ENCODE data around the gene TSEN15. TPM values are rescaled to one million over a fixed set of nuclear protein-coding genes. Genes with fewer than 3 reads are reported as not detected.
A peak's percentile ranks its signal among the peaks of the same experiment; 100 is the strongest.

The TSEN15 gene
- total and polyA plus RNA-seq, 2 of the 13 experiments (the other 11 are each of a cell fraction or from before 2014, with no cell fraction given): 25.6 to 35.8 TPM

DNA sequence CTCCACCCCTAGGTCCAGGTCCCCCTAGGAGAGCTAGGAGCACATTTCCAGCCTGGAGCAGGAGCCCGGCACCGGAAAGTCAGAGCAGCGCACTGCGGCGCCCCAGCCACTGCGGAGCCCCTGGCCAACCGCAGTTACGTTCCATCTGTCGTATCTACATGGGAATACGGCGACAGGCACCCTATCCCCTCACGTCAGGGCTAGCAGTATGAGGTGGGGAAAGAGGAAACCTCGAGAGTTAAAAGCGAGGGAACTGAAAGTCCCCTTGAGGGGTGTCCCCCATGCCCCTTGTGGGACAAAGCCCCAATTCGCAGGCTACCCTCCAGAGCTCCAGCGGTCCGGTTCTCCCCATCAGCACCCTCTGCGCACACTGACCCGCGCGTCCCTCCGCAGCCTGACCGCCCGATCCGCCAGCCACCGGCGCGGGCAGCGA, 15.0 kb upstream of the TSEN15 start:
- intact Hi-C loops (cut with micrococcal nuclease; ENCODE audit: unreplicated experiment) (loop anchor here (5.0 to 10.0 kb wide), 2 partner anchors 39 to 192 kb away; no protein-coding TSS in a partner anchor), in situ Hi-C loops (cut with HindIII; ENCODE audit: extremely low pct_ligation_motif_present, low pct_unique_long_range_greater_than_20kb) (no loop called here)
- POLR2A ChIA-PET: interaction anchor here (0.6 to 1.6 kb wide), 3 partner anchors 13 to 40 kb away, joined by 3 to 17 read pairs (median 3); partner anchors contain the start of gene TSEN15
- Histone ChIP-seq H3K27ac (ENCODE audit: extremely low read length, insufficient read depth, low read length) (no peak overlapping the region), H3K4me2 (ENCODE audit: low read depth, low read length) (peak overlapping the region; percentile 73), H4K20me1 (ENCODE audit: insufficient read depth, low read length) (no peaks in the 10 kb centered on the region), H3K9me3 (ENCODE audit: low read length) (no peaks in the 10 kb centered on the region), H3K4me1 (ENCODE audit: insufficient read depth, low read length) (peaks cover 31% of the 10 kb centered on the region), H2AFZ (ENCODE audit: low read length) (no peak overlapping the region), H3K4me3 (replicated peaks in 1 of 3; ENCODE audit: insufficient read depth in 1 of 3, low read depth in 2 of 3, low read length in 3 of 3) (peak overlapping the region; percentile 41 to 74 (median 66); a peak in 5 of 6 replicates), H3K36me3 (replicated peaks in 1 of 2; ENCODE audit: control insufficient read depth in 1 of 2, insufficient read depth in 2 of 2, low read length in 2 of 2) (no peaks in the 10 kb centered on the region), H3K9ac (ENCODE audit: insufficient read depth, low read depth, low read length) (peak overlapping the region; percentile 7; the same call in 1 of the 2 replicates), H3K27me3 (ENCODE audit: control insufficient read depth in 1 of 2, insufficient read depth in 2 of 2, low read length in 2 of 2) (peaks cover 1 to 51% of the 10 kb centered on the region in 2 experiments; a peak in 4 of 5 replicates), H3K79me2 (ENCODE audit: insufficient read depth, low read length) (no peaks in the 10 kb centered on the region)
- FAIRE-seq (no peak), ATAC-seq (peak; percentile 85), DNase-seq (ENCODE audit: low spot score) (peak; percentile 42)
- CTCF ChIA-PET (ENCODE audit: low intra/inter-chr PET ratio, low total read pairs): no interaction called here
- no TSS peak for BruUV-seq (replicated peaks)
- WGBS (ENCODE audit: low lambda C conversion rate): 3% methylated on average over 15 of the region's 29 CpGs
- no peak for TF ChIP-seq ZNF496 (CRISPR knock-in tag; IDR thresholded peaks at IDR 0.05; ENCODE audit: insufficient replicate concordance)
- TF ChIP-seq HHEX (CRISPR knock-in tag; IDR thresholded peaks at IDR 0.05): no peak
- peak; percentile 12; the same call in 1 of the 2 replicates for TF ChIP-seq ZSCAN9 (CRISPR knock-in tag; IDR thresholded peaks at IDR 0.05; ENCODE audit: borderline replicate concordance)
- TF ChIP-seq FOXK1 (CRISPR knock-in tag; IDR thresholded peaks at IDR 0.05; ENCODE audit: borderline replicate concordance, low read depth): no peak
- TF ChIP-seq ZNF3 (CRISPR knock-in tag; IDR thresholded peaks at IDR 0.05): no peak
- TF ChIP-seq, protein P1, sequence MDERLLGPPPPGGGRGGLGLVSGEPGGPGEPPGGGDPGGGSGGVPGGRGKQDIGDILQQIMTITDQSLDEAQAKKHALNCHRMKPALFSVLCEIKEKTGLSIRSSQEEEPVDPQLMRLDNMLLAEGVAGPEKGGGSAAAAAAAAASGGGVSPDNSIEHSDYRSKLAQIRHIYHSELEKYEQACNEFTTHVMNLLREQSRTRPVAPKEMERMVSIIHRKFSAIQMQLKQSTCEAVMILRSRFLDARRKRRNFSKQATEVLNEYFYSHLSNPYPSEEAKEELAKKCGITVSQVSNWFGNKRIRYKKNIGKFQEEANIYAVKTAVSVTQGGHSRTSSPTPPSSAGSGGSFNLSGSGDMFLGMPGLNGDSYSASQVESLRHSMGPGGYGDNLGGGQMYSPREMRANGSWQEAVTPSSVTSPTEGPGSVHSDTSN (CRISPR knock-in tag; IDR thresholded peaks at IDR 0.05): no peak
- no peak for TF ChIP-seq IKZF1 (IDR thresholded peaks at IDR 0.05)
- TF ChIP-seq ZNF225 (CRISPR knock-in tag; IDR thresholded peaks at IDR 0.05): no peak
- TF ChIP-seq SP4 (CRISPR knock-in tag; IDR thresholded peaks at IDR 0.05): no peak
- TF ChIP-seq ZNF274 (CRISPR knock-in tag; IDR thresholded peaks at IDR 0.05): no peak; the same call in 1 of the 2 replicates
- TF ChIP-seq, protein P2, sequence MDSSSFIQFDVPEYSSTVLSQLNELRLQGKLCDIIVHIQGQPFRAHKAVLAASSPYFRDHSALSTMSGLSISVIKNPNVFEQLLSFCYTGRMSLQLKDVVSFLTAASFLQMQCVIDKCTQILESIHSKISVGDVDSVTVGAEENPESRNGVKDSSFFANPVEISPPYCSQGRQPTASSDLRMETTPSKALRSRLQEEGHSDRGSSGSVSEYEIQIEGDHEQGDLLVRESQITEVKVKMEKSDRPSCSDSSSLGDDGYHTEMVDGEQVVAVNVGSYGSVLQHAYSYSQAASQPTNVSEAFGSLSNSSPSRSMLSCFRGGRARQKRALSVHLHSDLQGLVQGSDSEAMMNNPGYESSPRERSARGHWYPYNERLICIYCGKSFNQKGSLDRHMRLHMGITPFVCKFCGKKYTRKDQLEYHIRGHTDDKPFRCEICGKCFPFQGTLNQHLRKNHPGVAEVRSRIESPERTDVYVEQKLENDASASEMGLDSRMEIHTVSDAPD (CRISPR knock-in tag; IDR thresholded peaks at IDR 0.05): no peak
- TF ChIP-seq, protein P3, sequence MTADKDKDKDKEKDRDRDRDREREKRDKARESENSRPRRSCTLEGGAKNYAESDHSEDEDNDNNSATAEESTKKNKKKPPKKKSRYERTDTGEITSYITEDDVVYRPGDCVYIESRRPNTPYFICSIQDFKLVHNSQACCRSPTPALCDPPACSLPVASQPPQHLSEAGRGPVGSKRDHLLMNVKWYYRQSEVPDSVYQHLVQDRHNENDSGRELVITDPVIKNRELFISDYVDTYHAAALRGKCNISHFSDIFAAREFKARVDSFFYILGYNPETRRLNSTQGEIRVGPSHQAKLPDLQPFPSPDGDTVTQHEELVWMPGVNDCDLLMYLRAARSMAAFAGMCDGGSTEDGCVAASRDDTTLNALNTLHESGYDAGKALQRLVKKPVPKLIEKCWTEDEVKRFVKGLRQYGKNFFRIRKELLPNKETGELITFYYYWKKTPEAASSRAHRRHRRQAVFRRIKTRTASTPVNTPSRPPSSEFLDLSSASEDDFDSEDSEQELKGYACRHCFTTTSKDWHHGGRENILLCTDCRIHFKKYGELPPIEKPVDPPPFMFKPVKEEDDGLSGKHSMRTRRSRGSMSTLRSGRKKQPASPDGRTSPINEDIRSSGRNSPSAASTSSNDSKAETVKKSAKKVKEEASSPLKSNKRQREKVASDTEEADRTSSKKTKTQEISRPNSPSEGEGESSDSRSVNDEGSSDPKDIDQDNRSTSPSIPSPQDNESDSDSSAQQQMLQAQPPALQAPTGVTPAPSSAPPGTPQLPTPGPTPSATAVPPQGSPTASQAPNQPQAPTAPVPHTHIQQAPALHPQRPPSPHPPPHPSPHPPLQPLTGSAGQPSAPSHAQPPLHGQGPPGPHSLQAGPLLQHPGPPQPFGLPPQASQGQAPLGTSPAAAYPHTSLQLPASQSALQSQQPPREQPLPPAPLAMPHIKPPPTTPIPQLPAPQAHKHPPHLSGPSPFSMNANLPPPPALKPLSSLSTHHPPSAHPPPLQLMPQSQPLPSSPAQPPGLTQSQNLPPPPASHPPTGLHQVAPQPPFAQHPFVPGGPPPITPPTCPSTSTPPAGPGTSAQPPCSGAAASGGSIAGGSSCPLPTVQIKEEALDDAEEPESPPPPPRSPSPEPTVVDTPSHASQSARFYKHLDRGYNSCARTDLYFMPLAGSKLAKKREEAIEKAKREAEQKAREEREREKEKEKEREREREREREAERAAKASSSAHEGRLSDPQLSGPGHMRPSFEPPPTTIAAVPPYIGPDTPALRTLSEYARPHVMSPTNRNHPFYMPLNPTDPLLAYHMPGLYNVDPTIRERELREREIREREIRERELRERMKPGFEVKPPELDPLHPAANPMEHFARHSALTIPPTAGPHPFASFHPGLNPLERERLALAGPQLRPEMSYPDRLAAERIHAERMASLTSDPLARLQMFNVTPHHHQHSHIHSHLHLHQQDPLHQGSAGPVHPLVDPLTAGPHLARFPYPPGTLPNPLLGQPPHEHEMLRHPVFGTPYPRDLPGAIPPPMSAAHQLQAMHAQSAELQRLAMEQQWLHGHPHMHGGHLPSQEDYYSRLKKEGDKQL (CRISPR knock-in tag; IDR thresholded peaks at IDR 0.05; ENCODE audit: low read depth): no peak
- TF ChIP-seq, protein P4, sequence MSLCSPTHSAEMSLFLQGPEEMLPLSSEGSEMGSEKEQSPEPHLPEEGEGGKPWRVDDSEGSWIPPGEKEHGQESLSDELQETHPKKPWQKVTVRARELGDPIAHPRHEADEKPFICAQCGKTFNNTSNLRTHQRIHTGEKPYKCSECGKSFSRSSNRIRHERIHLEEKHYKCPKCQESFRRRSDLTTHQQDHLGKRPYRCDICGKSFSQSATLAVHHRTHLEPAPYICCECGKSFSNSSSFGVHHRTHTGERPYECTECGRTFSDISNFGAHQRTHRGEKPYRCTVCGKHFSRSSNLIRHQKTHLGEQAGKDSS (CRISPR knock-in tag; IDR thresholded peaks at IDR 0.05; ENCODE audit: borderline replicate concordance, low read depth): no peak
- no peak for TF ChIP-seq ZNF337 (CRISPR knock-in tag; IDR thresholded peaks at IDR 0.05; ENCODE audit: borderline replicate concordance, low read depth)
- TF ChIP-seq ZNF788 (CRISPR knock-in tag; IDR thresholded peaks at IDR 0.05; ENCODE audit: borderline replicate concordance): no peak
- TF ChIP-seq ELF3 (CRISPR knock-in tag; IDR thresholded peaks at IDR 0.05): no peak
- TF ChIP-seq SPEN (CRISPR knock-in tag; IDR thresholded peaks at IDR 0.05; ENCODE audit: low read depth): no peak

Measured in HepG2 (cell line).